T-helper 1 cell treated with Interleukin-12 subunit alpha and Interleukin-12 subunit beta and Interleukin-4 antibody, amounts not matched to agents 30 ng/mL and 1 ng/mL, for 36 hours (primary cell): Measurements from ENCODE around the gene SEC14L1. TPM values are rescaled to one million over a fixed set of nuclear protein-coding genes. Genes with fewer than 3 reads are reported as not detected.
"Not testable (repeated sequence)": the region's sequence is repeated elsewhere in the genome, so short reads cannot be mapped to it uniquely, and the experiment has no call there.

Experiments used
- intact Hi-C: fragments of 100-400 bp; cut with micrococcal nuclease; formaldehyde crosslinking; loops from one replicate; pipeline ENCODE4 v1.15.1; 2024
- total RNA-seq: library from RNA; stranded (reverse); gene quantifications from 2 replicates; pipeline ENCODE4 v1.2.3, GENCODE V29; 2022

Gene SEC14L1
- total RNA-seq, 1 donor from 2014 or later = 98.0 TPM

DNA sequence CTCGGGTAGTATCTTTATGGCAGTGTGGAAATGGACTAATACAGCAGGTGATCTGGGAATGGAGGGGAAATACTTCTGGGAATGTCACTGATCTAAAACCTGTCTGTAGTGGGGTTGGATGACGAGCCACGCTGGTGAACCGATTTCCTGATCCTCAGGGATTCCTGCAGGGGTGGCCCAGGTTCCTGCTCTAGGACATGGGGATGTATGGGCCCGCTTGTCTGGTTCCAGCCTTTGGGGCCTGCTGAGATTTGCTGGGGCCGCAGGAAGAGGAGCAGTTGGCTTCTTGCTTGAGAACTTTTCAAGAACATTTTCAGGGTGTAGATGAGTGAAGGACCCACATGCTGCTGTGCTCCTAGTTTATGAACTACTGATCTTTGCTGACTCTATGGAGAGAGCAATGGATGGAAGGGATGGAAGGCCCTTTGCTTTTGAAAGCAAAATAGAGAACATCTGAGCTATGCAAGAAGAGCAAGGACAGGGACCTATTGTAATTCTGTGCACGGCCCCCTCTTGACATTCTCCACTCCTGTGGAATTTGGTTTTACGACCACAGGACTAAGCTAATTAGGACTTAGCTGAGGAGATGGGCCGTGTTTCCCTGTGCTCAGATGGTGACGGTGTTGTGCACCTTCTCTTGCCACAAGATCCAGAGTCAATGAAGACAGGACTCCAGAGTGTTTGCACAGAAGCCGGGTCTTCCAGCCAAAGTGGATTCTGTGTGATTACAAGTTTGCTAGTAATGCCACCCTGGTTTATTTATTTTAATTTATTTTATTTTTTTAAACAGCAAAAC lies 90.5 kb downstream of the SEC14L1 start:
- intact Hi-C loops = no loop called here

DNA sequence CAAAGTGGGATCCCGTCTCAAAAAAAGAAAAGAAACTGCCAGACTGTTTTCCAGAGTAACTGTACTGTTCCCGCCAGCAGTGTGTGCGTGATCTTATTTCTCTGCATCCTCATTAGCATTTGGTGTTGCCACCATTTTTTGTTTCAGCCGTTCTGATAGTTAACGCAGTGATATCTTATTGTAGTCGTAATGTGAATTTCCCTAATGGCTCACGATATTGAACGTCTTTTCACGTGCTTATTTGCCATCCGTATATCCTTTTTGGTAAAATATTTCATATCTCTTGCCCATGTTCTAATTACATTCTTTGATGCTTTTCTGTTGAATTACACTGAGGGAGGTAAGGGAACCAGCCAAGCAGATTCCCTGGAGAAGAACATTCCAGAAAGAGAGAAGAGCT lies 92.4 kb downstream of the SEC14L1 start:
- intact Hi-C loops = no loop called here

DNA sequence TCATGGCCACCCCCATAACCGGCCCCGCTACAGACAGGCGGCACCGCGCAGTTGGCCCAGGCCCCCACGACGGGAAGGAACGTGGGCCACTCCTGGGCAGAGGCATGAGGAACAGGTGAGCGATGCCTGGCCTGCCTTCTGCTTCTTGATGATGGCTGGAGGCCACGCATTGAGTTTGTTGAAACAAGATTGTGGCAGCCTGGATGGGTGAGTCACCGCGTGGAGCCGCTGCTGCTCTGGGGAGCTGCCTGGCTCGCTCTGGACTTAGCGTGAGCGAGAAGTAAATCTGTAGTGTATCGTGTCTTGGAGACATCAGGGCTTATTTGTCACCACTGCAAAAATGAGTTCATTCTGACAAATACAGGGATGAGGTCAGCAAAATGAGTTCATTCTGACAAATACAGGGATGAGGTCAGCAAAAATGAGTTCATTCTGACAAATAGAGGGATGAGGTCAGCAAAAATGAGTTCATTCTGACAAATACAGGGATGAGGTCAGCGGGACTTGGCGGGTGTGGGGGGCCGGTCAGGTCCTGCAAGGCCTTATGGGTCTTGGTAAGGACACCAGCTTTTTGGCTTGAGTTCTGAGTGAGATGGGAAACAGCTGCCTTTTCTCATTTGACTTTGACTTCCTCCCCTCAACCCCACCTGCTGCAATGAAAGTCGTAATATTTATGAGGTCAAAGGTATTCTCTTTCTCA lies 93.0 kb downstream of the SEC14L1 start:
- intact Hi-C loops = no loop called here

DNA sequence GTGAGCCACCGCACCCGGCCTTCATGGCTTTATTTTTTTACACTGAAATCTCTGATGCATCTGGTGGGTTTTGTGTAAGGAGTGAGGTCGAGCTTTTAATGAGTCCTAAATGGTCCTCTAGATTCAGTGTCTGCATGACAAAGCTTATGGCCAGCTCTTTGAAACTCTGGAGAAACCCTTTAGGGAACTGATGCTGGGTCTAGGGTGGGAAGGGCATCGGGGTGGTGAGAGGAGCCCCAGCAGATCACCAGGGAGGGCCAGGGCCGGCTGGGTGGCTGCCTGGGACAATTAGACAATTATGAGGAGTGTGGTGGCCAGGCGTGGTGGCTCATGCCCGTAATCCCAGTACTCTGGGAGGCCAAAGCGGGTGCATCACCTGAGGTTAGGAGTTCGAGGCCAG lies 93.9 kb downstream of the SEC14L1 start:
- intact Hi-C loops = loop anchor here (5.0 kb wide), 1 partner anchor 47 kb away; no protein-coding TSS in a partner anchor

DNA sequence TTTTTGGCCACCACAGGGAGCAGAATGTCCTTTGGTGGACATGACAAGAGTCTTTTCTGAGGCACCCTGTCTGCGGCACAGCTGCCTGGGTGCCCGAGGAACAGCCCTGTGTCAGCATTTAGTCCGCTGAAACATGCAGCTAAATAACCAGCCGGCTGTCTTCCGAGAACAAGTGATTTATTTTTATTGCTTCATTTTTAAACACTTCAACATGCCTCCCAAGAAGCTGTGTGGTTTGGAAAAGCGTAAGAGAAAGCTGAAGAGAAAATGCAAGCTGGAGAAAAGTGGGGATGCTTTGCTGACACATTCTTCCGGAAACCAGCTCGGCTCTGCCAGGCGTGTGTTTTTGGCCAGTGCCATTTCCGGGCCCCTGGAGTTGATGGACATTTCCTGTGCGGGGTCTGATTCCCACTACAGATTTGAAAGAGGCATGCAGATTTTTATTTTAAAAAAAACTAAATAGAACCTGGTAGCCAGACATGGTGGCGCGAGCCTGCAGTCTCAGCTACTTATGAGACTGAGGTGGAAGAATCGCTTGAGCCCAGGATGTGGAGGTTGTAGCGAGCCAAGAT lies 94.7 kb downstream of the SEC14L1 start:
- intact Hi-C loops = loop anchor here (5.0 kb wide), 1 partner anchor 48 kb away; no protein-coding TSS in a partner anchor

DNA sequence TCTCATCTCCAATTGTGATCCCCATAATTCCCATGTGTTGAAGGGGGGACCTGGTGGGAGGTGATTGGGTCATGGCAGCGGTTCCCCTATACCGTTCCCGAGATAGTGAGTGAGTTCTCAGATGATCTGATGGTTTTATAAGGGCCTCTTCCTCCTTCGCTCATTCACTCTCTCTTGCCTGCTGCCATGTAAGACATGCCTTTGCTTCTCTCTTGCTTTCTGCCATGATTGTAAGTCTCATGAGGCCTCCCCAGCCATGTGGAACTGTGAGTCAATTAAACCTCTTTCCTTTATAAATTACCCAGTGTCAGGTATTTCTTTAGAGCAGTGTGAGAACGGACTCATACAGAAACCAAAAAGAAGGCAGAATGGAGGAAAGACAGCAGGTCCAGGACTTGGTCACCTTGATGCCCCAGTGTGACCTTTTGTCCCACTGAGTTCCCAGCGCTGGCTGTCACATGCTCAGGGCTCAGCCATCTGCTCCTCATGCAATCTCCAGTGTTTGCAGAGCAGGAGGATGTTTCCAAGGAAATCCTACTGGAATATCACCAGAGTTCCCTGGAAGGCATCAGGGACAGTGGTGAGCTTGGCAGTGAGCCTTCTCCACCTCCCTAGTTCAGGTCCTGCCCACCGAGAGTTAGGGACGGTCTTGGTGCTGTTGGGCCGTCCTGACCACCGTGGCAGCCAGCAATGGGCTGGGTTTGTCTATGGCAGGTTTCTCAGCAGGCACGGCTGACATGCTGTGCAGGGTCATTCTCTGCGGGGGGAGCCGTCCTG lies 96.7 kb downstream of the SEC14L1 start:
- intact Hi-C loops = loop anchor here (5.0 kb wide), 1 partner anchor 50 kb away; no protein-coding TSS in a partner anchor

DNA sequence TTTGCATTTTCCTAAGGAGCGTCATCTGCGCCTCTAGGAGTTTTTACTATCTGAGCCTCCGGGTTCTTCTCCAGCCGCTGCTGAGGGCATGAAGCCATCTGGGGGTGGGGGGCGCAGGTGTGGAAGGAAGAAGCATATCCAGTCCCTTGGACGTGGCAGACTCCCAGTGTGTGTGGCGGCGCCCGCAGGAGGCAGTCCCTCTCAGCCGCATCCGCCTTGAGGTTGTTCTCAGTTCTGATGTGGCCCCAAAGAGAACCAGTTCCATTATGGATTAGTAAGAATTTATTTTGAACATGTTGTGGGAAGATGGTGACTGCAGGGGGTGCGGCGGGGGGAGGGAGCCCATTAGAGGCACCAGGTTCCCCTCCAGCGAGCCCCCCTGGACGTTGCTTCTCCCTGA lies 100.2 kb downstream of the SEC14L1 start:
- intact Hi-C loops = no loop called here

DNA sequence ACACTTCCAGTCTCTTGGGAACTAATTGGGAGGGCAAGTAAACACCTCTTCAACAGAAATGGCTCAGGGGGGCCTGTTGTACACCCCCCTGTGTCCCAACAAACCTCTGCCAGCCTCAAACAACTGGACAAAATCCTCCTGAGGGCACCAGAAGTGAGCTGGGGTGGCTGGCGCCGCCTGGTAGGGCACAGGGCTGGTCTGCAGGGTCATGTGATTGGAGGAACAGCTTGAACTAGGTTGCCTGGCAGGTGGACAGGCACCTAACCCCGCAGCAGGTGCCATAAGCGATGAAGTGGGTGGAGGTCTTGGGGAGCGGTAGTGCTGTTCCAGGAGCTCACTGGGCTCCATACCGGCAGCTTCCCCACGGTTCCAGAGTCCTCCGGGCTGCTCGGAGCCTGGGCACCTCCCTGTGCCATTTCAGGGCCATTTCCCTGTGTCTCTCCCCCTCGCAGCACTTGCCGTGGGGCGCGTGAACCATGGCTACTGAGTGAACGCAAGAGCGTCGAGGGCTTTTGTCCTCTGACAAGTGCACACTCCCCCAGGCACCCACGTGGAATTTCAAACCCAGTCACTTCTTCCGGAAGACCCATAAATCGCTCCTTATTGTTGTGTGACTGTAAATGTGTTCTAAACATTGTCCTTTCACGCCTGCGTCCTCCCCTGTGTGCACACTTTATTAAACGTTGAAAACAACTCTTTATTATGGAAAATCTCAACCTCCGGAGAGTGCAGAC lies 101.5 kb downstream of the SEC14L1 start:
- intact Hi-C loops = no loop called here

DNA sequence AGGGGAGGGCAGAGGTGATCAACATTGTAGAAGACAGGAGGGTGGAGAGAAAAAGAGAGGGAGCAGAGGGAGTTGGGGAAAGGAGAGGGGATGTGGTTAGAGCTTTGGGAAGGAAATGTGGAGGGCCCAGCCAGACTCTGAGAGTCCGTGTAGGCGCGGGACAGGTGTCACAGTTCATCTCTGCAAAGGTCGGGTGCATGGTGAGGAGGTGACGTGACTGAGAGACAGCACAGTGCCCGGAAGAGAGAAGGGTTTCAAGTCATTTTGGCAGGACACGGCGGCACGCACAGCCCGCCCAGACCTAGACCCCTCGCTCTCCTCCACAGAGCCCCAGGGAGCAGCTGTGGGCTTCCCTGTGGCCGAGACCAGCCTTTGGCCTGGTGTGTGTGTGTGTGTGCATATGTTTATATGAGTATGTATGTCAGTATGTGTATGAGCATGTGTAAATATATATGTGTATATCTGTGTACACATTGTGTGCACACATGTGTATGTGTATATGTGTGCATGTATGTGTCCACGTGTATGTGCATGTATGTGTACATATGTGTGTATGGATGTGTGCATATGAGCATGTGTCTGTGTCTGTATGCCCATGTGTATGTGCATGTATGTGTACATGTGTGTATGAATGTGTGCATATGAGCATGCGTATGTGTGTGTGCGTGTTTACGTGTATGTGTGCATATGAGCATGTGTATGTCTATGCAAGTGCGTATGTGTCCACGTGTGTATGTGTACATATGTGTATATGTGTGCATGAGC lies 104.6 kb downstream of the SEC14L1 start:
- intact Hi-C loops = no loop called here

DNA sequence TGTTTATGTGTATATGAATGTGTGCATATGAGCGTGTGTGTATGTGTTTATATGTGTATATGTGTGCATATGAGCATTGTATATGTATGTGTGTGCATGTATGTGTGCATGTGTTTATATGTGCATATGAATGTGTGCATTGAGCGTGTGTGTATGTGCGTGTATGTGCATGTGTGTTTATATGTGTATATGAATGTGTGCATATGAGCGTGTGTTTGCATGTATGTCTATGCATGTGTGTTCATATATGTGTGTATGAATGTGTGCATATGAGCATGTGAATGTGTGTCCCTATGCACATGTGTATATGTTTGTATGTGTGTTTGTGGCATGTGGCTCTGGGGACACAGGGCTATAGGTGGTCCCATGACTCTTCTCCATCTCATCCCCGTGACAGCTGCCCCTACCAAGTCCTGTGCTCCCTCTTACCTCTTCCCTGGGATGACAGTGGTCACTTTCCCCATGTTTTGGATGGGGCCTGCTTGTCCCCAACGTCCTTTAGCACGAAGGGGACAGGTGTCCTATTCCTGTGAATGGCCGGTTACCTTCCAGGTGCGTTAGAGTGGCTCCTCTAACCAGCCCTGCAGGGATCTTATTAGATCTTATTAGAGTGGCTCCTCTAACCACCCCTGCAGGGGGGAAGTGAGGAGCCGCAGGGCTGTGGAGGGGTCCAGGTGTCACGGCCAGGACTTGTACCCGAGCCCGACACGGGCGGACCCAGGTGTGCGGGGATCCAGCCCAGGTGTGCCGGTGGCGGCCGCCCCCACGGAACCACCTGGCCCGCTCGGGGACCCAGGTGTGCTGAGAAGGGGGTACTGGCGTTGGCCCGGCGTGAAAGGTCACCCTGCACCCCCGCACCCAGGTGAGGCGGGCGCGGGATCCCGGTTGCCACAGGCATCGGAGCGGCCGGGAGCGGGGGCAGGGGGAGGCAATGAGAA lies 105.6 kb downstream of the SEC14L1 start:
- intact Hi-C loops = loop anchor here (1.0 kb wide), 5 partner anchors 150 to 378 kb away; partner anchors contain the start of gene MGAT5B

DNA sequence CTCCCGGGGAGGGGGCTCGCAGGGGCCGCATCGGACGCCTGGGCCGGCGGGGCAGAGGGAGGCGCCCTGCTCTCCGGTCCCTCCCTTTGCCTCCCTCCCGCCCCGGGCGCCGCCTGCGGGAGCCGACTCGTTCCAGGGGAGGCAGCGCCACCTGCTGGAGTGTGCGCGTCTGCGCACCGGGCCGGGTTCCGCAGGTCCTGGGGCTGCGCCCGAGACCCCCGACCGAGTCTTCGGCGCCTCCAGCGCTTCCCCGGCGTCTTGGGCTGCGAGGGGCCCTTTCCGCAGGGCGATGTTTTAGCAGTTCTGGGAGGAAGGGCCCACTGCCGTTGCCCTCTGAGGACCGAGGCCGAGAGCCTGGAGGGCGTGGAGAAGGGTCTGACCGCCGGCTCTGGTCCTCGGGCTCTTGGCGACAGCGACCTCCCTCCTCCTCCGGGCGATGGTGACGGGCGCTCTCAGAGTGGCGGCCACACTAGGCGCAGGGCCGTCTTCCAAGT lies 106.3 kb downstream of the SEC14L1 start:
- intact Hi-C loops = loop anchor here (1.0 kb wide), 5 partner anchors 151 to 379 kb away; partner anchors contain the start of gene MGAT5B

DNA sequence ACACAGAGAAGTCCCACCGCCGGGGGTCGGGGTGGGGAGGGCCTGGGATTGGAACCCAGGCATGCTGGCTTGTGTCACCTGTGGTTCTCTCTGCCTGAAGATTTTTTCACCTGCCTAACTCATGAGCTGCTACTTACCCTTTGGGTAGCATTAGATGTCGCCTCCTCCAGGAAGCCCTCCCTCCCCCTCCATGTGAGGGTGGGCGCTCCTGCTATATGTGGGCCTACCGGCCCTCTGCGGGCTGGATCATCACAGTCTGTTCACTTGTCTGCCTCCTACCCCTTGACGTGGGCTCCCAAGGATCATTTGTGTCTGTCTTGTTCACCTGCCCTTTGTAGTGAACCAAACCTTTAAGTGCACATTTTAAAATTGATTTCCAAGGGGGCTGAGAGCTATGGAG lies 106.8 kb downstream of the SEC14L1 start:
- intact Hi-C loops = loop anchor here (1.0 kb wide), 5 partner anchors 151 to 379 kb away; partner anchors contain the start of gene MGAT5B

DNA sequence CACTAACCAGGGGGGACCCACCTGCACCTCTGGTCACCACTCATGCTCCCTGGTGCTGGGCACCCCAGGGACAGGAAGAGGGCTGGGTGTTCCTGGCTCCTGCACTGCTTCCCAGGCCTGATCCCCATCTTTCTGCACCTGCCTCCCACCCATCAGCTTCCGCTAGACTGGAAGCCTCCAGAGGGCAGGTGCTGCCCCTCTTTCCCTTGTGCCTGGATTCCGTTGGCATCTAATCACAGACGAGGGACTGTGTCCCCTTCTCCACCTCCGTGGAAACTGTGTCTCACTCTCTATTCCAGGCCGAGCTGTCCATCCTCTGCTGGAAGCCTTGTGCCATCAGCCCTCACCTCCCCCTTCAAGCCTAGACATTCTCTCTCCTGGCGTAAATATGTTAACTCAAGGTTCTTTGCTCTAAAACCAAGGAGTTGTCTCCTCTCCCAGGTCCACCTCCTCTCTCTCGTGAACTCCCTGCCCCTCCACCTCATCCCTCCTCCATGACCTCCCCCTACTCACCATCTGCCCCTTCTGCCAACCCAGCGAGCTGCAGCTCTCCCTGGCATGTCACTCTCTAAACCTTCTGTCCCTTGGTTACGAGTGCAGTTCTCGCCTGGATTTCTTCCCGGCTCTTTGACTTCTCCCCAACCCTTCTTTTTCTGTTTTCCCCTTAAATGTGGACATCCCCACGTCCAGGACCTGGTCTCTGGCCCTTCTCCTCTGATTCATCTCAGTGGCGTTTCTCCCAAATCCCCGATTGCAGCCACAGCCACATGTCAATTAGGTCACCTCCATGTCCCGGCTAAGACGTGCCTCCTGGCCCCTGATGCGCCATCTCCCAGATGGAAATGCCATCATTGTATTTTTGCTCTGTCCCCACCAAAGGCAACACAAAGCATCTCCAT lies 107.7 kb downstream of the SEC14L1 start:
- intact Hi-C loops = no loop called here

DNA sequence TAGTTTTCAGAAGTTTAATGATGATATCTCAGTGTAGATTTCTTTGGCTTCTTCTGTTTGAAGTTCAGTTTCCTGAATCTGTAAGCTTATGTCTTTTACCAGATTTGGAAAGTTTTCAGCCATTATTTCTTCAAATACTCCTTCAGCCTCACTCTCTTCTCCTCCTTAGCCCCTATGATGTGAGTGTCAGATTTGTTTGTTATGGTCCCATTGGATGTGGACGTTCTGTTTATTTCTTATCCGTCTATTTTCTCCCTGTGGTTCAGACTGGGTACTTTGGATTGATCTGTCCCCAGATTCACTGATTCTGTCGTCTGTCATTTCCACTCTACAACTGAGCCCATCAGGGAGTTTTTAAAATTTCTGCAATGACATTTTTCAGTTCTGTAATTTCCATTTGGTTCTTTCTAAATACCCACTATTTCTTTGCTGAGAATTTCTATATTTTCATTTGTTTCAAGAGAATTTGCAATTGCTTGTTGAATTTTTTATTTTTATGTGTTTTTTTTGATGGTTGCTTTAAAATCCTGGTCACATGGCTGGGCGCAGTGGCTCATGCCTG lies 110.9 kb downstream of the SEC14L1 start:
- intact Hi-C loops = no loop called here

DNA sequence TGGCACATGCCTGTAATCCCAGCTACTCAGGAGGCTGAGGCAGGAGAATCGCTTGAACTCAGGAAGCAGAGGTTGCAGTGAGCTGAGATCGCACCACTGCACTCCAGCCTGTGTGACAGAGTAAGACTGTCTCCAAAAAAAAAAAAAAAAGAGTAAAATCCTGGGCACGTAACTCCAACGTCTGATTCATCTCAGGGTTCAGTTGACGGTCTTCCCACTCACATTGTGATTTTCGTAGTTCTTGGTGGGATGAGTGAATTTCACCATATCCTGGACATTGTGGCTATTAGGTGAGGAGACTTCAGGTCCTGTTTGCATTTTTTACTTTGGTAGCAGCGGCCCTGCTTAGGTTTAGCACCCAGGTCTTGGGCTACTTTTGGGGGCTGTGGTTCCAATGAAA lies 111.5 kb downstream of the SEC14L1 start:
- intact Hi-C loops = not testable (repeated sequence)

DNA sequence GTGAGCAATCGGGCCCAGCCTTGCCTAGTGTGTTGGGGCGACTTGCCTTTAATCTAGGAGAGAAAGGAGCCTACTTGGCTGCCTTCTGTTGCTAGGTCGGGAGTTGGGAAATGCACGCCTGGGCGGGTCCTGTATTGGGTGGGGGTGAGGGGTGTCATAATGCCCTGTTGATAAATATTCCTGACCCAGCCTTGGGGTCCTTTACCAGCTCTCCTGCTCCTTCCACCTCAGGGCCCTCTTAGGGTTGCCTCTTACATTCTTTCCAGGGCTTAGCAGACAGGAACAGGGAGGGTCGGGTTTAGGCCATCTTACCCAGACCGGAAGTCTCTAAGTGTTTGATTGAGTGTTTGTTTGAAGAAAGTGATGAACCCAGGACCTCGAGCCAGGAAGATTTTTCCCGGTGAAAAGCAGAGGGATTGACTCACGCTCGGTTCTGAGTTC lies 112.9 kb downstream of the SEC14L1 start:
- intact Hi-C loops = no loop called here
